NCI-H2107 treated with DMSO at 0.1 percent for 48 hours (cell line): ENCODE results near the gene SNX5.

Experiments
- DNase-seq: peaks from one replicate; lab custom pipeline; 2025; ENCODE audit not compliant: unreplicated experiment; lab: John Stamatoyannopoulos, UW

The SNX5 gene

GRCh38 chr20:17919149-17919548 is 49.4 kb downstream of the SNX5 start:
- no peak for DNase-seq

GRCh38 chr20:17917832-17918618 is 50.6 kb downstream of the SNX5 start:
- no peak for DNase-seq

- no peak for DNase-seq
Measured at GRCh38 chr20:17916433-17916891, 52.1 kb downstream of the SNX5 start.

GRCh38 chr20:17914957-17915356 is 53.6 kb downstream of the SNX5 start:
- DNase-seq, result no peak

GRCh38 chr20:17912916-17913315 is 55.7 kb downstream of the SNX5 start:
- no peak for DNase-seq

GRCh38 chr20:17911927-17912326 is 56.7 kb downstream of the SNX5 start:
- no peak for DNase-seq

- DNase-seq, result no peak
Measured at GRCh38 chr20:17910828-17911294, 57.7 kb downstream of the SNX5 start.

- DNase-seq, result no peak
Measured at GRCh38 chr20:17909869-17910321, 58.7 kb downstream of the SNX5 start.

- no peak for DNase-seq
Measured at GRCh38 chr20:17905544-17905943, 63.0 kb downstream of the SNX5 start.

GRCh38 chr20:17904027-17904426 is 64.6 kb downstream of the SNX5 start:
- no peak for DNase-seq

- no peak for DNase-seq
Measured at GRCh38 chr20:17902531-17903083, 66.0 kb downstream of the SNX5 start.

- no peak for DNase-seq
Measured at GRCh38 chr20:17901971-17902370, 66.6 kb downstream of the SNX5 start.

GRCh38 chr20:17898548-17898994 is 70.0 kb downstream of the SNX5 start:
- DNase-seq, result no peak

- no peak for DNase-seq
Measured at GRCh38 chr20:17897566-17898307, 70.9 kb downstream of the SNX5 start.

- DNase-seq, result no peak
Measured at GRCh38 chr20:17896771-17897369, 71.7 kb downstream of the SNX5 start.

GRCh38 chr20:17896193-17896723 is 72.3 kb downstream of the SNX5 start:
- DNase-seq, result no peak

GRCh38 chr20:17895641-17896171 is 72.9 kb downstream of the SNX5 start:
- DNase-seq, result no peak

GRCh38 chr20:17893445-17893844 is 75.1 kb downstream of the SNX5 start:
- DNase-seq, result no peak

GRCh38 chr20:17892189-17892938 is 76.2 kb downstream of the SNX5 start:
- no peak for DNase-seq
